Activated CD4-positive, alpha-beta memory T cell treated with anti-CD3 and anti-CD28 coated beads, Interleukin-2, amount 10 ng/mL, durations not matched to agents 7 days and 5 days (primary cell): ENCODE measurements around the gene LDAH. TPM values are rescaled to one million over a fixed set of nuclear protein-coding genes. Genes with fewer than 3 reads are reported as not detected.

ENCODE experiments used
- CTCF ChIA-PET: fragments of 350-600 bp; sonication (Branson Sonifier 250); formaldehyde crosslinking; loops from one replicate; lab custom pipeline; 2021; ENCODE audit warnings: antibody characterized with exemption, inconsistent platforms; lab: Charles Lee
- POLR2A ChIA-PET: fragments of 350-600 bp; sonication (Branson Sonifier 250); formaldehyde crosslinking; loops from one replicate; lab custom pipeline; 2021; ENCODE audit warnings: antibody characterized with exemption; lab: Charles Lee
- DNase-seq: peaks from one replicate; pipeline ENCODE4 v3.0.0-alpha.2; 2020
- H3K27ac Mint-ChIP-seq: one replicate; pipeline ENCODE4 v1.8.0; 2021; ENCODE audit warnings: mild to moderate bottlenecking, mixed read lengths
- H3K27me3 Mint-ChIP-seq: one replicate; pipeline ENCODE4 v1.8.0; 2021; ENCODE audit warnings: mixed read lengths
- H3K36me3 Mint-ChIP-seq: one replicate; pipeline ENCODE4 v1.8.0; 2021; ENCODE audit warnings: low read depth, mixed read lengths
- H3K4me1 Mint-ChIP-seq: one replicate; pipeline ENCODE4 v1.8.0; 2021; ENCODE audit warnings: mixed read lengths
- H3K4me3 Mint-ChIP-seq: one replicate; pipeline ENCODE4 v1.8.0; 2021; ENCODE audit warnings: mild to moderate bottlenecking, mixed read lengths
- H3K9me3 Mint-ChIP-seq: one replicate; pipeline ENCODE4 v1.8.0; 2021; ENCODE audit warnings: mixed read lengths
- total RNA-seq, 2 experiments: library from RNA; stranded (reverse); gene quantifications; one replicate each; pipeline ENCODE4 v1.2.3, GENCODE V29; 2021

LDAH gene
- total RNA-seq, 2 experiments from 2014 or later: 26.4 to 28.1 TPM

GRCh38 chr2:20666005-20666303, 156.9 kb downstream of the LDAH start:
- Mint-ChIP-seq H3K4me3 (peak overlapping the region; percentile 64), H3K27me3 (peaks cover 78% of the 10 kb centered on the region), H3K4me1 (peaks cover 13% of the 10 kb centered on the region), H3K36me3 (no peaks in the 10 kb centered on the region), H3K9me3 (no peaks in the 10 kb centered on the region), H3K27ac (no peak overlapping the region)
- no peak for DNase-seq
- ChIA-PET POLR2A (interaction anchor here (1.1 to 2.1 kb wide), 5 partner anchors 11 to 156 kb away, joined by 3 to 11 read pairs (median 5); partner anchors contain the start of genes HS1BP3 and LDAH), CTCF (interaction anchor here (0.7 to 1.3 kb wide), 4 partner anchors 9 to 297 kb away, joined by 3 to 4 read pairs (median 4); no protein-coding TSS in a partner anchor)

GRCh38 chr2:20665243-20666004, 157.5 kb downstream of the LDAH start:
- ChIA-PET CTCF (interaction anchor here (0.7 to 2.4 kb wide), 4 partner anchors 14 to 298 kb away, joined by 3 to 9 read pairs (median 4); partner anchors contain the start of gene HS1BP3), POLR2A (interaction anchor here (1.1 to 2.1 kb wide), 5 partner anchors 10 to 157 kb away, joined by 3 to 11 read pairs (median 5); partner anchors contain the start of genes HS1BP3 and LDAH)
- H3K4me3 Mint-ChIP-seq: no peak overlapping the region
- no peaks in the 10 kb centered on the region for H3K36me3 Mint-ChIP-seq
- no peak for DNase-seq
- no peak overlapping the region for H3K27ac Mint-ChIP-seq
- peaks cover 13% of the 10 kb centered on the region for H3K4me1 Mint-ChIP-seq
- no peaks in the 10 kb centered on the region for H3K9me3 Mint-ChIP-seq
- peaks cover 83% of the 10 kb centered on the region for H3K27me3 Mint-ChIP-seq

DNA sequence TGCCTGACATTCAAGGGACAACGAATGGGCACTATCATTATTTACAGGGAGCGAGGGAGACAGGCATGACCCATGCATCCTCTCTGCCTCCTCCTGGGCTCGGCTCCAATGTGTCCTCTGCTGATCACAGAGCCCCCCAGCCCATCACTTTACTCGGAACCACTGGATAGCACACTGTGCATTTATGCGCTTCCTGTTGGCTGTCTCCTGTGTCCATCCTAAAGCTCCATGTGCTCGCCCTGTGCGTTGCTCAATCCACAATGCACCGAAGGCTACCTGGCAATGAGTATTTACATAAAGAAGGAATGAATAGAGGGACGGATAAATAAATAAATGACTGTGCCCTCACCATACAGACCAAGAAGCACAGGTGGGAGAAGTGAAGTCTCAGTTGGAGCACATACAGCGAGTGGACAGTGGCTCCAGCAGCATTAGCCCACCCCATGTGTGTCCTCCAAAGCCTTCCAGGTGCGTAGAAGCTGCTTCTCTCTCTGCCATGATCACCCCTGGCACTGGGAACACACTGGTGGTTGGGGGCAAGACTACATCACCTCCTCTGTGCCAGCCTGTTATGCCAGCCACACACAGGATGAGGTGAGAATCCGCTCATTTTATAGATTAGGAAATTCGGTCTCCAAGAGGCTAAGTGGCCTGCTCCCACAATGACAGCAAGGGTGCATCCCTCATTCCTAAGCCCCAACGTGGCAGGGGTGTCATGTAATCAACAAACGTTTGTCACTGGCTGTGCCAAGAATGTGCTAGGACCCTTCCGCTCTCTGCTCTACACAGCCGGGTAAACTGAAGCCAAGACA, 158.3 kb downstream of the LDAH start:
- Mint-ChIP-seq H3K4me1 (peaks cover 13% of the 10 kb centered on the region), H3K27ac (no peak overlapping the region), H3K27me3 (peaks cover 84% of the 10 kb centered on the region), H3K4me3 (no peak overlapping the region), H3K36me3 (no peaks in the 10 kb centered on the region), H3K9me3 (no peaks in the 10 kb centered on the region)
- DNase-seq: no peak
- ChIA-PET CTCF (interaction anchor here (1.3 to 5.6 kb wide), 3 partner anchors 13 to 297 kb away, joined by 3 to 124 read pairs (median 9); partner anchors contain the start of gene HS1BP3), POLR2A (interaction anchor here (1.7 to 2.1 kb wide), 2 partner anchors 13 to 158 kb away, joined by 4 to 5 read pairs; partner anchors contain the start of gene LDAH)

GRCh38 chr2:20664071-20664390, 158.9 kb downstream of the LDAH start:
- peaks cover 13% of the 10 kb centered on the region for H3K4me1 Mint-ChIP-seq
- H3K27me3 Mint-ChIP-seq: peaks cover 84% of the 10 kb centered on the region
- H3K9me3 Mint-ChIP-seq: no peaks in the 10 kb centered on the region
- H3K36me3 Mint-ChIP-seq: no peaks in the 10 kb centered on the region
- H3K27ac Mint-ChIP-seq: no peak overlapping the region
- POLR2A ChIA-PET: interaction anchor here (1.7 kb wide), 1 partner anchor 12 kb away, joined by 4 read pairs; no protein-coding TSS in a partner anchor
- H3K4me3 Mint-ChIP-seq: no peak overlapping the region
- DNase-seq: no peak
- CTCF ChIA-PET: interaction anchor here (1.3 to 5.6 kb wide), 4 partner anchors 12 to 298 kb away, joined by 3 to 124 read pairs (median 6); partner anchors contain the start of genes HS1BP3 and RHOB

GRCh38 chr2:20663196-20664070, 159.5 kb downstream of the LDAH start:
- H3K27me3 Mint-ChIP-seq: peaks cover 82% of the 10 kb centered on the region
- no peaks in the 10 kb centered on the region for H3K9me3 Mint-ChIP-seq
- no peak overlapping the region for H3K4me3 Mint-ChIP-seq
- peaks cover 13% of the 10 kb centered on the region for H3K4me1 Mint-ChIP-seq
- POLR2A ChIA-PET: interaction anchor here (1.7 kb wide), 1 partner anchor 12 kb away, joined by 4 read pairs; no protein-coding TSS in a partner anchor
- DNase-seq: no peak
- no peak overlapping the region for H3K27ac Mint-ChIP-seq
- CTCF ChIA-PET: interaction anchor here (0.7 to 5.6 kb wide), 6 partner anchors 12 to 299 kb away, joined by 3 to 124 read pairs (median 3); partner anchors contain the start of genes HS1BP3 and RHOB
- H3K36me3 Mint-ChIP-seq: no peaks in the 10 kb centered on the region

DNA sequence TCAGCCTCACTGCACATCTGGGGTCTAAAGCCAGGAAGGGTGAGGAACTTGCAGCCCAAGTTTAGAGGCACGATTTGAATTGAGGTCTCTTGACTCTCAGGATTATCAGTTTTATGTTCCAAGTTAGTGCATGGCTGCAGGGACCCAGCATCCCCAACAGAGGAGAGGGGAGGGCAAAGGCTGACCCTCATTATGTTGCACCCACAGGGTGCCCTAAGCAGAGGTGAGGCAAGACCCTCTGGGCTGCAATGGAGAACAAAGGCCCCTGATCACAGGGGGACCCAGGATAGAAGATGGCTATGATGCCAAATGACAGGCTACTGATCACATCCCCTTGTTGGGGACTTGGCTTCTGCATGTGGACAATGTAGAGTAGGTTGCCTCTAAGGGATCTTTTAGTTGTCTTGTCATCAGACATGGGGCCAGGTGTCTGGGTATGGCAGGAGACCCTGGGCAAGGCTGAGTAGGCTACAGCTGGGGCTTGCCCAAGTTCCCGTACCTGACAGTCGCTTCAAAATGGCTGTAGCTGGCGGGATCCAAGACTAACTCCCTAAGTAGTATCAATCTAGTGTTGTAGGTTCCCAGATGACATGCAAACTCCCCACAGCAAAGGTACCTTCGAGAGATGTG, 160.5 kb downstream of the LDAH start:
- CTCF ChIA-PET: interaction anchor here (0.7 to 5.6 kb wide), 20 partner anchors 8 to 376 kb away, joined by 3 to 124 read pairs (median 5); partner anchors contain the start of genes HS1BP3 and RHOB
- Mint-ChIP-seq H3K27ac (no peak overlapping the region), H3K27me3 (peaks cover 77% of the 10 kb centered on the region), H3K4me3 (no peak overlapping the region), H3K9me3 (no peaks in the 10 kb centered on the region), H3K36me3 (no peaks in the 10 kb centered on the region), H3K4me1 (peaks cover 11% of the 10 kb centered on the region)
- DNase-seq: no peak
- POLR2A ChIA-PET: interaction anchor here (2.9 kb wide), 1 partner anchor 11 kb away, joined by 16 read pairs; the partner anchor contains the start of gene HS1BP3

- ChIA-PET CTCF (interaction anchor here (0.6 to 5.6 kb wide), 44 partner anchors 9 to 654 kb away, joined by 3 to 124 read pairs (median 5); partner anchors contain the start of genes HS1BP3, LDAH and RHOB), POLR2A (interaction anchor here (2.9 kb wide), 1 partner anchor 11 kb away, joined by 16 read pairs; the partner anchor contains the start of gene HS1BP3)
- no peak overlapping the region for H3K4me3 Mint-ChIP-seq
- peaks cover 11% of the 10 kb centered on the region for H3K4me1 Mint-ChIP-seq
- H3K27ac Mint-ChIP-seq: no peak overlapping the region
- H3K27me3 Mint-ChIP-seq: peaks cover 77% of the 10 kb centered on the region
- DNase-seq: peak; percentile 74
- H3K9me3 Mint-ChIP-seq: no peaks in the 10 kb centered on the region
- no peaks in the 10 kb centered on the region for H3K36me3 Mint-ChIP-seq
These were observed 161.2 kb downstream of the LDAH start for GRCh38 chr2:20661421-20662307.

GRCh38 chr2:20660506-20661420, 162.1 kb downstream of the LDAH start:
- Mint-ChIP-seq H3K36me3 (no peaks in the 10 kb centered on the region), H3K27ac (no peak overlapping the region), H3K27me3 (peaks cover 74% of the 10 kb centered on the region), H3K4me1 (peaks cover 5% of the 10 kb centered on the region), H3K4me3 (no peak overlapping the region), H3K9me3 (no peaks in the 10 kb centered on the region)
- no peak for DNase-seq
- CTCF ChIA-PET: interaction anchor here (0.7 to 5.6 kb wide), 38 partner anchors 9 to 655 kb away, joined by 3 to 124 read pairs (median 5); partner anchors contain the start of genes HS1BP3, LDAH and RHOB
- POLR2A ChIA-PET: interaction anchor here (2.9 kb wide), 1 partner anchor 10 kb away, joined by 16 read pairs; the partner anchor contains the start of gene HS1BP3

DNA sequence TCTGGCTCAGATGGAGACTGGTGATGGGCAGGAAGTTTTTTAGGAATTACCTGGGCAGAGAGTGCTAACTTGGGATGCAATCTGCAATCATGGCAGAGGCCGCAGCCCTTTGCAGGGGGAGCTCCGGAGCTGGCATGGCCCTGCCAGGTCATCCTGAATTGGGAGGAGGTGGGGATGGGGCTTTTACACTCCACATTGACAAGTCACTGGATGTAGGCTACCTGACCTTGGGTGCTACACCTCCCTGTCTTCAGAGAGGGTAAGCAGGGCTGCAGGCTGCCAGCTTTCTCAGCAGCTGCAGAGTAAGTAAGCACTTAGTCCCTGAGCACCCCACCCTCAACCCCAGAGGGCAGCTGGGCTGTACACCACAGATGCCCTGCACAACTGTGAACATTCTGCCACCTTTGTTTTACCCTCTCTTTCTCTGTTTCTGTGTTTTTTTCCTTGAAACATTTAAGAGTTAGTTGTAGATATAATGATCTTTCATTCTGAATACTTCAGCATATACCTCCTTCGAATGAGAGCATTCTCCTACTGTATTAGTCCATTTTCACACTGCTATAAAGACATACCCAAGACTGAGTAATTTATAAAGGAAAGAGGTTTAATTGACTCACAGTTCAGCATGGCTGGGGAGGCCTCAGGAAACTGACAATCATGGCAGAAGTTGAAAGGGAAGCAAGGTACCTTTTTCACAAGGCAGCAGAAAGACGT, 165.2 kb downstream of the LDAH start:
- ChIA-PET POLR2A (no interaction called here), CTCF (interaction anchor here (0.7 to 1.7 kb wide), 4 partner anchors 9 to 305 kb away, joined by 3 to 5 read pairs (median 4); partner anchors contain the start of gene GDF7)
- H3K27me3 Mint-ChIP-seq: peaks cover 59% of the 10 kb centered on the region
- peaks cover 2% of the 10 kb centered on the region for H3K4me1 Mint-ChIP-seq
- no peaks in the 10 kb centered on the region for H3K9me3 Mint-ChIP-seq
- no peaks in the 10 kb centered on the region for H3K36me3 Mint-ChIP-seq
- no peak overlapping the region for H3K4me3 Mint-ChIP-seq
- DNase-seq: no peak
- H3K27ac Mint-ChIP-seq: no peak overlapping the region
